Right lung (tissue), 5 donors: ENCODE results near the gene XPO5. TPM values are rescaled to one million over a fixed set of nuclear protein-coding genes. Genes with fewer than 3 reads are reported as not detected.

Source experiments
- DNase-seq, 2 donors: peaks; one replicate each; pipeline ENCODE4 v3.0.0-alpha.2; 2013
- polyA plus RNA-seq, 5 donors: library from polyadenylated mRNA; unstranded; fragments of 120-200 nt; gene quantifications; one replicate each; pipeline versions ENCODE4 v1.2.1 to v1.2.3, GENCODE V29; 2013; ENCODE audit warnings: inconsistent platforms in 1 of 5, low replicate concordance in 1 of 5; ENCODE audit not compliant: insufficient read length in 5 of 5, insufficient read depth in 1 of 5

XPO5 gene
- polyA plus RNA-seq, 5 donors, result 35.9 to 43.0 (median 40.6) TPM

- no peak for DNase-seq
Measured at GRCh38 chr6:43520097-43520496, 55.7 kb downstream of the XPO5 start.

DNA sequence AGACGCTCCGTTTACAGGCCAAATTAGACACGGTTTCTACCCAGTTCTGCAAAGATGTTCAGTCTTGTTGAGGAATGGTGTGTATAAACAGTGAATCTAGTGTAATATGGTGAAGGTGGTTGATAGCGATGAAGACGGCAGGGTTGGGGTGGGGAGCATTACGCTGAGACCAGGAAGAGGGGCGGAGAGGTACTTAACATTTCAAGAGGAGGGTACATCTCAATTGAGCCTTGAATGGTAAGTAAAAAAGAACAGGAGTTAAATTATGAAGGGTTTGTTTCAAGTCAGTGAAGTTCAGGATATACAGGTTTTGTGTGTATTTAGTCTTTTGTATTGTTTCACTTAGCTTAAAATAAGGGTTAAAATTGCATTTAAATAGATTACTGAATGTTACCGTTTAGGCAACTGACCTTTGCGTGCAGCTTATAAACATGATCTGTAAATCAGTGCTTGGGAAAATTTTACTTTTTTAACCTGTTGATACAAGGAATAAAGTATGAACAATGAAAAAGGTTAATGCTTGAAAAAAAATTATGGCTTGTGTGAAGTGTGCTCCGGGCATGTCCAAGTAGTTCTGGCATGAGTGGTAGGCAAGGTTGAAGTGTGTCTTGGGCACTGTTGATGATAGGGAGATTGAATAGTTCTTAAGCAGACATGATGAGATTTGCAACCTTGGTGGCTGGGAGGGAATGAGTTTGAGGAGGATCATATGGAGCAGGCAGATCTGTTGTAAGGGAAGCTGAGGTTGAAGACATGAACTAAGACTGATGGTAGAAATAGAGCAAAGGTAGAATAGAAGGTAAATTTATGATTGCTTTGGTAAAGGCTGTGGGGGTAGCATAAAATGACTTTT lies 58.1 kb downstream of the XPO5 start:
- DNase-seq, result no peak

GRCh38 chr6:43516697-43517504 lies 58.9 kb downstream of the XPO5 start, which contains the start of the genes POLR1C and YIPF3:
POLR1C (plus strand) TSS chr6:43517089; CDS start chr6:43517110, 21 bp downstream.
YIPF3 (minus strand) TSS chr6:43516926; CDS start chr6:43516807, 119 bp downstream.
- DNase-seq, result peak; percentile 94 to 98

GRCh38 chr6:43516367-43516696 lies 59.5 kb downstream of the XPO5 start:
- no peak for DNase-seq

DNA sequence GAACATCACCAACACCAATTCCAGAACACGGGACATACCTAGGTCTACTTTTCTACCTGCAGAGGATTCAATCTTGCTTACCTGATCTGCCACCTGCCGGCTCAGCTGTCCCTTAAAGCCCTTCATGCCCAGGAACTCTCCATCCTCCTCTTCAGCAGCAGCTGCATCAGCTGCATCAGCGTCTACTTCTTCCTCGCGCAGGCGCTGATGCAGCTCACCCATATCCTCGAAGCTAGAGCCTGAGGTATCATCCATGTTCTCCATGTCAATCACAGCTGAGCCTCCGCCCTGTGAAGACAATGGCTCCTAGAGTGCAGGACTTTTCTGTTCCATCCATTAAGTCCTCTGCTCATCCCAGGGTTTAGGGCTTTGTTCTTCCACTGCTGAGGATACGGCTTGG lies 60.0 kb downstream of the XPO5 start:
- no peak for DNase-seq

DNA sequence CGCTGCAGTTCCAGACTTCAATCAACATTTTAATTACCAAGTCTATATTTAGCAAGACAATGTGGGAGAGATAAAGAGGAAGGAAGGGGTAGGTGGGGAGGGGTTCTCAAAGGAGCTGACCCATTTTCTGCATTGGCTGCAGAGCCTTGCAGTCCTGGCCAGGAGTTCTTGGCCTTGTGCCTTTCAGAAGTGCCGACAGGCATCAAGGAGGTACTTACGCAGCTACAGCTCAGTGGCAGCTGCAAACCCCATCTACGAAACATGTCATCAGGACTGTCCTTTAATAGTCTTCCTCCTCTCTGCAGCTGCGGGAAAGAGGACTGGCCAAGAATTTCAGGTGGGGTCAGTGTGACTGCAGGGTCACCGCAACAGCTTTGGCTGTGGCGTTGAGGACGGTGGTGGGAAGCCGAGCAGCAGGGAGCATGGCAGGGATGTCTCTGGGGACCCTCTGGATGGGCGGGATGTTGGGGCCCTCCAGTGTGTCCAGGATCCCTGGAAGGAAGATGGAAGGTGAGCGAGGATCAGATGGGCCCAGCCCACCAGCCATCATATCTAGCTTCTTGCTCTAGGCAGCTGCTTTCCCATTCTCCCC lies 63.9 kb downstream of the XPO5 start:
- DNase-seq, result no peak

DNA sequence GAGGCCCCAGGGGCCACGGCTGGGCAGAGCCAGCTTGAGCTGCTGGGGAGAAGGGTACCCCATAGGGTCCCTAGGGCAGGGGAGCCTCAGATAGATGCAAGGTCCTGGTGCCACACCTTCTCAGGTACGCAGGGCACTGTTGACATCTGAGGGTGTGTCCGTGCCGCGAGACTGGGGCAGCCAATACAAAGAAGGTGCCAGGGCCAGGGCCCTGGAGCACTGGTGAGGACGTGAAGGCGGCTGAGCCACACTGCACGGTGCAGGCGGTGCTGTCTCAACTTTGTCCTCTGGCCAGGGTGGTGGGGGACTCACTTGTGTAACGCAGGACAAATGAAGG lies 65.0 kb downstream of the XPO5 start:
- DNase-seq, result no peak

GRCh38 chr6:43509984-43510826 lies 65.6 kb downstream of the XPO5 start, which contains the start of gene LRRC73:
LRRC73 (minus strand) TSS chr6:43510346; CDS start chr6:43509785, 561 bp downstream.
- peak; percentile 77 to 83 for DNase-seq

DNA sequence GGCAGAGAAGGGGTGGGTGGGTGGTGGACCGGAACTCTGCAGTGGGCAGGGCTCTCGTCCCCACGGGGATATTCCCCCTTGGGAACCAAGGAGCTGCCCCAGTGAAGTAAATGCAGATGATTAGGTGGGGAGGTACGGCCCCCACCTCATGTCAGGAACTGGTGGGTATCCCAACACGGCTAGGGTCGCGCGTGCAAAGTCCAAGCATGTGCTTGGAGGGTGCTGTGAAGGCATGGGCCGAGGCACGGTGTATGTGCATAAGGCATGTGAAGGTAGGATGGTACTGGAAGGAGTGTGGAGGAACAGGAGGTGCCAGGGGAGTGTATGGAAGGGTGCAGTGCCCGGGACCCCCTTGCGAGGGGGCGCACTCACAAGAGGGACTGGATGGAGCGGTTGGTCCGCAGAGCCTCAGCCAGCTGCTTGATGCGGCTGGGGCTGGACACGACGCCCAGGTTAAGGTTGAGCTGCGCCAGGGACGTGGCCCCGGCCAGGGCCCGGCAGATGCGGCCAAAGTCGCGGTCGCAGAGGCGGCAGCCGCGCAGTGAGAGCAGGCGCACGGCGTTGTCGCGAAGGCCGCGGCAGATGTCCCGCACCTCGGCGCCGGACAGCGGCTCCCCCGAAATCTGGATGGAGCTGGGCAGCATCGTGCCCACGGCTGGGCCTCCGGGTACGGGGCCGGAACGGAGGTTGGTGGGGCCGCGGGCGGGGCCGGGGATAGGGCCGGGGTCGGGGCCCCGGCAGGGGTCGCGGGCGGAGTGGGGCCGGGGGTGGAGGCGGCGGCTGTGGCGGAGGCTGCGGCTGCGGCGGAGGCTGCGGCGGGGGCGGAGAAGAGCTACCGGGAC lies 66.5 kb downstream of the XPO5 start:
- DNase-seq, result no peak

DNA sequence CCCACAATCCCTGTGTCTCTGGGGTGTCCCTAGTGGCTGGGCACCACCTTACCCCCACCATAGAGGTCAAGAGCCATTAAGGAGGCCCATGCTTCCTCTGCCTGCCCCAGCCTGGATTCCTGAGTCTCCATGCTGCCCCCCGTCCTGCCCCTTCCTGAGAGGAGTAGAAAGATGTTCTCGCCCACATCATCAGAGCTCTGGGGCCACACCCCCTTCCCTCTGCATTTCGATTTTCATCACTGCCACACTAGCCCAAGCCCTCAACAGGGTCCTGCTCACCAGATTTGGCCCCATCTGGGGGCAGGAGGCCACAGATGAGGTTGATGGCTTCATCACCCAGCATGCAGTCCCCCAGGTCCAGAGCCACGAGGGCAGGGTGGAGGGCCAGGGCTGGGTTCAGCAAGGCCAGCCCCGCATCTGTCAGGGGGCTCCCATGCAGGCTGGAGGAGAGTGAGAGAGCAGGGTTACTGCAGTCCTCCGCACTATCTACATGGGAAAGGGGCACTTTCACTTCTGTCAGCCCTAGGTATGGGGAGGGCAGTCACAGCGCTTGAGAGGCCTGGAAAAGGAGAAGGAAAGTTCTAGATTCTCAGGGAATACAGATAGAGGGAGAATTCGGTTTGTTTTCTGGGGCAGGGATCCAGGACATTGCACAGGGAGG lies 67.2 kb downstream of the XPO5 start:
- DNase-seq, result no peak

DNA sequence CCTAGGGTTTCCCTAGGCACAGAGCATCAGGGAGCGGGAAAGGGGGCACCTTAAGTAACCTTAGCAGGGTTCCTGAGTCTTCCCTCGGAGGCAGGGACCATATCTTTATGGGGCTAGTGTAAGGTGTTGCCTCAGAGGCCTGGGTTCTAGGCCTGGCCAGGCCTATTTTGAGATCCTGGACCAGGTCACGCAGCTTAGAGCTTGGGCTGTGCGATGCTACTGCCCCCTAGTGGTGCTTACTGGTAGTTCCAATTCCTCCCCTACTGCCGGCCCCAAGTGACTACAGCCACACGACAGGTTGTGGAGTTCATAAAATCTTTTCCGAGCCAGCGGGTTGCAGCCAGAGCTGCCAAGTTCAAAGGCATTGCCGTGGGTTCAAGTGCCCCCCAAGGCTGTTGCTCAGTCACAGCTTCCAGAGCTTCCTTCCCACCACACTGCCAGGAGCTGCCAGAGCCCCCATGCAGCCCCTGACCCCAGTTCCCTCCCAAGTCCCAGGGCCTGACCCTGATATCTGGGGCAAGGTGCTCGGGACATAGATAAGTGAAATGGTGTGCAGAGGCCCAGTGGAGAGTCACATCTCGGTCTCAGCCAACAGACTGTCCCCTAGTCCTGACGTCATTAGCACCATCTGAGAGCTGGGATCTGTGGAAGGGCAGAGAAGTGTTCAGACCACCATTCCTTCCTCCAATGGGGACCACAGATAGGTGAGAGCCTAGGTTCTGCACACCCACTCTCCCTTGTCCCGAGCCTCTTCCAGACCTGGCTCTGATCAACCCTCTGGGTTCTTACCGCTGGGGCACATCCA lies 69.0 kb downstream of the XPO5 start:
- DNase-seq, result peak; percentile 75 to 82

- no peak for DNase-seq
Measured at GRCh38 chr6:43506171-43506570, 69.7 kb downstream of the XPO5 start.

GRCh38 chr6:43505718-43506117 lies 70.1 kb downstream of the XPO5 start:
- DNase-seq, result no peak

GRCh38 chr6:43504756-43505593 lies 70.9 kb downstream of the XPO5 start:
- DNase-seq, result no peak

DNA sequence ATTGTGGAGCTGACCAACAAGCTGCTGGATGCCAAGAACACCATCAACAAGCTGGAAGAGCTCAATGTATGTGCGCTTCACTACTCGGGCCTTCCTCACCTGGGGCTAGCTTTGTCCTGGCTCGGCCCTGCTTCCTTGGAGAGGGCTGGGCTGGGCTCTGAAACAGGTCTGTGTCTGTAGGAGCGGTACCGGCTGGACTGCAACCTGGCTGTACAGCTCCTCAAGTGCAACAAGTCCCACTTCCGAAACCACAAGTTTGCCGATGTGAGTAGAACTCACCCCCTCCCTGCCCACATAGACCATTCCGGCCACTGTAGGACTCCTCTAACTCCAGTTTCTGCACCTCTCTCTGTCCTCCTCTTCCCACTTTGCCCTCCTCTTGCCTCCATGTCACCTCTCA lies 72.4 kb downstream of the XPO5 start:
- no peak for DNase-seq

- no peak for DNase-seq
Measured at GRCh38 chr6:43502666-43503065, 73.2 kb downstream of the XPO5 start.

- no peak for DNase-seq
Measured at GRCh38 chr6:43500921-43501320, 74.9 kb downstream of the XPO5 start.
